Ishikawa (cell line): ENCODE data around the gene CSNK1D.

Experiments
- CEBPB ChIP-seq: IDR thresholded peaks from 2 replicates; pipeline ENCODE4 v1.6.1; 2012
- CREB1 ChIP-seq: IDR thresholded peaks from 2 replicates; pipeline ENCODE4 v1.6.1; 2012; ENCODE audit warnings: low read depth
- EGR1 ChIP-seq: IDR thresholded peaks from 2 replicates; pipeline ENCODE4 v1.6.1; 2012
- EP300 ChIP-seq: IDR thresholded peaks from 2 replicates; pipeline ENCODE4 v1.6.1; 2012; ENCODE audit warnings: borderline replicate concordance
- FOXM1 ChIP-seq: IDR thresholded peaks from 2 replicates; pipeline ENCODE4 v1.6.1; 2012; ENCODE audit warnings: low read depth, borderline replicate concordance
- NFIC ChIP-seq: IDR thresholded peaks from 2 replicates; pipeline ENCODE4 v1.6.1; 2012
- RAD21 ChIP-seq: IDR thresholded peaks from 2 replicates; pipeline ENCODE4 v1.6.1; 2012; ENCODE audit warnings: low read depth
- TAF1 ChIP-seq: IDR thresholded peaks from 2 replicates; pipeline ENCODE4 v1.6.1; 2012; ENCODE audit warnings: low read depth, mild to moderate bottlenecking
- TCF12 ChIP-seq: IDR thresholded peaks from 2 replicates; pipeline ENCODE4 v1.6.1; 2012; ENCODE audit warnings: low read depth
- TEAD4 ChIP-seq: IDR thresholded peaks from 2 replicates; pipeline ENCODE4 v1.6.1; 2012
- YY1 ChIP-seq: IDR thresholded peaks from 2 replicates; pipeline ENCODE4 v1.6.1; 2012; ENCODE audit warnings: low read depth
- ZBTB7A ChIP-seq: IDR thresholded peaks from 2 replicates; pipeline ENCODE4 v1.6.1; 2012; ENCODE audit warnings: low read depth
- TF ChIP-seq, protein P1 (sequence below): IDR thresholded peaks from 2 replicates; pipeline ENCODE4 v1.6.1; 2012
- TF ChIP-seq, protein P2 (sequence below): IDR thresholded peaks from 2 replicates; pipeline ENCODE4 v1.6.1; 2012; ENCODE audit warnings: low read depth, mild to moderate bottlenecking
- TF ChIP-seq, protein P3 (sequence below): IDR thresholded peaks from 2 replicates; pipeline ENCODE4 v1.6.1; 2012

CSNK1D gene

DNA sequence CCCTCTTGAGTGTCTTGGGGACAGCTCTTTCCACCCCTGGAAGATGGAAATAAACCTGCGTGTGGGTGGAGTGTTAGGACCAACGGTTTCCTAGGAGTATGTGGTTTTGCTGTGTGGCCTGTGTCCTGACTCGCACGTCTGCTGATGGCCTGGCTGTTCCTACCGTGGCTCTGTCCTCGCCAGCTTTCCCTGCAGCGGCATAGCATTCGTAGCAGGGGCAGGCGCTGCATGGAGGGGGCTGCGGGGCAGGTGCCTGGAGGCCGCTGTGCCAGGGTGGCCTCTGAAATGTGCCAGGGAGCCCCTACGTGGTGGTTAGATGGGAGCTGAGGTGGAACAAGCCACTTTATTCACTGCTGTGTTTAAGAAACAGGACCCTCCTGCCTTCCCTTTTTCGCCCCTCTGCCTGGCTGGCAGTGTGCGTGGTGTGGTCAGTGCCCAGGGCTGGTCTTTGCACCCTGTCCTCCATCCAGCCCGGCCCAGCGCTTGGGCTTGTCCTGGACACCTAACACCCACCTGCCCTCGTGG is 34.0 kb downstream of the CSNK1D start:
- TF ChIP-seq RAD21: no peak
- TF ChIP-seq TAF1: no peak
- TF ChIP-seq, protein P1, sequence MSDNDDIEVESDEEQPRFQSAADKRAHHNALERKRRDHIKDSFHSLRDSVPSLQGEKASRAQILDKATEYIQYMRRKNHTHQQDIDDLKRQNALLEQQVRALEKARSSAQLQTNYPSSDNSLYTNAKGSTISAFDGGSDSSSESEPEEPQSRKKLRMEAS: no peak
- TF ChIP-seq YY1: no peak
- TF ChIP-seq, protein P2, sequence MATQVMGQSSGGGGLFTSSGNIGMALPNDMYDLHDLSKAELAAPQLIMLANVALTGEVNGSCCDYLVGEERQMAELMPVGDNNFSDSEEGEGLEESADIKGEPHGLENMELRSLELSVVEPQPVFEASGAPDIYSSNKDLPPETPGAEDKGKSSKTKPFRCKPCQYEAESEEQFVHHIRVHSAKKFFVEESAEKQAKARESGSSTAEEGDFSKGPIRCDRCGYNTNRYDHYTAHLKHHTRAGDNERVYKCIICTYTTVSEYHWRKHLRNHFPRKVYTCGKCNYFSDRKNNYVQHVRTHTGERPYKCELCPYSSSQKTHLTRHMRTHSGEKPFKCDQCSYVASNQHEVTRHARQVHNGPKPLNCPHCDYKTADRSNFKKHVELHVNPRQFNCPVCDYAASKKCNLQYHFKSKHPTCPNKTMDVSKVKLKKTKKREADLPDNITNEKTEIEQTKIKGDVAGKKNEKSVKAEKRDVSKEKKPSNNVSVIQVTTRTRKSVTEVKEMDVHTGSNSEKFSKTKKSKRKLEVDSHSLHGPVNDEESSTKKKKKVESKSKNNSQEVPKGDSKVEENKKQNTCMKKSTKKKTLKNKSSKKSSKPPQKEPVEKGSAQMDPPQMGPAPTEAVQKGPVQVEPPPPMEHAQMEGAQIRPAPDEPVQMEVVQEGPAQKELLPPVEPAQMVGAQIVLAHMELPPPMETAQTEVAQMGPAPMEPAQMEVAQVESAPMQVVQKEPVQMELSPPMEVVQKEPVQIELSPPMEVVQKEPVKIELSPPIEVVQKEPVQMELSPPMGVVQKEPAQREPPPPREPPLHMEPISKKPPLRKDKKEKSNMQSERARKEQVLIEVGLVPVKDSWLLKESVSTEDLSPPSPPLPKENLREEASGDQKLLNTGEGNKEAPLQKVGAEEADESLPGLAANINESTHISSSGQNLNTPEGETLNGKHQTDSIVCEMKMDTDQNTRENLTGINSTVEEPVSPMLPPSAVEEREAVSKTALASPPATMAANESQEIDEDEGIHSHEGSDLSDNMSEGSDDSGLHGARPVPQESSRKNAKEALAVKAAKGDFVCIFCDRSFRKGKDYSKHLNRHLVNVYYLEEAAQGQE: no peak
- no peak for TF ChIP-seq ZBTB7A
- no peak for TF ChIP-seq FOXM1
- no peak for TF ChIP-seq TEAD4

DNA sequence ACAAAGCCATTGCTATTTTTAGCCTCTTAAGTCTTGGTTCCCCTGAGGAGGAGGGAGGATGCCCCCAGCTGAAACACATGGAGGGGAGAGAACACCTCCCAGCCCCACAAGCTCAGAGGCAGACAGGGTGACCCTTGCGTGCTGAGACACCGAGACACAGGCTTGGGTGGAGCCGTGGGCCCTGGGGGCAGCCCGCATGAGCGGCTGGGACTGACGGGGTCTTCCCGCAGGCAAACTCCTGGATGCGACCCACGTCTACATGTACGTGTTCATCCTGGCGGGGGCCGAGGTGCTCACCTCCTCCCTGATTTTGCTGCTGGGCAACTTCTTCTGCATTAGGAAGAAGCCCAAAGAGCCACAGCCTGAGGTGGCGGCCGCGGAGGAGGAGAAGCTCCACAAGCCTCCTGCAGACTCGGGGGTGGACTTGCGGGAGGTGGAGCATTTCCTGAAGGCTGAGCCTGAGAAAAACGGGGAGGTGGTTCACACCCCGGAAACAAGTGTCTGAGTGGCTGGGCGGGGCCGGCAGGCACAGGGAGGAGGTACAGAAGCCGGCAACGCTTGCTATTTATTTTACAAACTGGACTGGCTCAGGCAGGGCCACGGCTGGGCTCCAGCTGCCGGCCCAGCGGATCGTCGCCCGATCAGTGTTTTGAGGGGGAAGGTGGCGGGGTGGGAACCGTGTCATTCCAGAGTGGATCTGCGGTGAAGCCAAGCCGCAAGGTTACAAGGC is 34.9 kb downstream of the CSNK1D start:
- TF ChIP-seq, protein P3, sequence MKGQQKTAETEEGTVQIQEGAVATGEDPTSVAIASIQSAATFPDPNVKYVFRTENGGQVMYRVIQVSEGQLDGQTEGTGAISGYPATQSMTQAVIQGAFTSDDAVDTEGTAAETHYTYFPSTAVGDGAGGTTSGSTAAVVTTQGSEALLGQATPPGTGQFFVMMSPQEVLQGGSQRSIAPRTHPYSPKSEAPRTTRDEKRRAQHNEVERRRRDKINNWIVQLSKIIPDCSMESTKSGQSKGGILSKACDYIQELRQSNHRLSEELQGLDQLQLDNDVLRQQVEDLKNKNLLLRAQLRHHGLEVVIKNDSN: no peak
- peak; percentile 54; the same call in 1 of the 2 replicates for TF ChIP-seq EGR1

DNA sequence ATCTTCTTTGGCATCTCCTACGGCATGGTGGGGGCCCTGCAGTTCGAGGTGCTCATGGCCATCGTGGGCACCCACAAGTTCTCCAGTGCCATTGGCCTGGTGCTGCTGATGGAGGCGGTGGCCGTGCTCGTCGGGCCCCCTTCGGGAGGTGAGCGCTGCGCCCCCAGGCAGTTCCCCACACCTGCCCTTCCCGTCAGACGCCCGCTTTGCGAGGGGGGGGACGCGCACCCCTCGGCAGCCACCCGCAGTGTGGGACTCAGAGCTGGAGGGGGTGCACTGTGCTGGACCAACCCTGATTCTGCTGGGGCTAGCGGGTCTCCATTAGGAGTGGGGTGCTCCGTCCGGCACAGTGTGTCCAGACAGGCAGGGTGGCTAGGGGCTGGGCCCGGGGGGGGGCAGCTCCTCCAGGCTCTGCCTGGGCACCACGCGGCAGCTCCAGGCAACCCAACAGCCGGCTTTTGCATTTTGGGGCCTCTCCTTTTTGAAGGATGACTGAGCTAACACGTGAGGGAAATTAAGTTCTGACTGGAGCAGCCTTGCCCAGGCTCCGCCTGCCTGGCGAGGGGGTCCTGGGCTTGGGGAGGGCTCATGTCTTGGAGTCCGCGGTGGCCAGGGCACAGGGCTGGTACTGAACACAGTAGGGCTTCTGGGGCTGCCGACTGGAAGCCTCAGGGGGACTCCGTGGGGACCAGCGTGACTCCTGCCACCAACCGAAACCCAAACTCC is 35.6 kb downstream of the CSNK1D start:
- TF ChIP-seq FOXM1: no peak
- TF ChIP-seq, protein P3: no peak
- 0 out of 2 replicates have a peak, but pooled peaks have one; percentile 29 for TF ChIP-seq ZBTB7A

DNA sequence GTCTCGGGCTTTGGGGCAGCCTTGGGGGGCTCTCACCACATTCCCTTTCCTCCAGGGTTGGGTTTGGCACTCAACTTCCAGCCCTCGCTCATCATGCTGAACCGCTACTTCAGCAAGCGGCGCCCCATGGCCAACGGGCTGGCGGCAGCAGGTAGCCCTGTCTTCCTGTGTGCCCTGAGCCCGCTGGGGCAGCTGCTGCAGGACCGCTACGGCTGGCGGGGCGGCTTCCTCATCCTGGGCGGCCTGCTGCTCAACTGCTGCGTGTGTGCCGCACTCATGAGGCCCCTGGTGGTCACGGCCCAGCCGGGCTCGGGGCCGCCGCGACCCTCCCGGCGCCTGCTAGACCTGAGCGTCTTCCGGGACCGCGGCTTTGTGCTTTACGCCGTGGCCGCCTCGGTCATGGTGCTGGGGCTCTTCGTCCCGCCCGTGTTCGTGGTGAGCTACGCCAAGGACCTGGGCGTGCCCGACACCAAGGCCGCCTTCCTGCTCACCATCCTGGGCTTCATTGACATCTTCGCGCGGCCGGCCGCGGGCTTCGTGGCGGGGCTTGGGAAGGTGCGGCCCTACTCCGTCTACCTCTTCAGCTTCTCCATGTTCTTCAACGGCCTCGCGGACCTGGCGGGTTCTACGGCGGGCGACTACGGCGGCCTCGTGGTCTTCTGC is 36.3 kb downstream of the CSNK1D start:
- TF ChIP-seq YY1 (no peak), CREB1 (no peak), RAD21 (no peak), TEAD4 (no peak), EP300 (no peak), CEBPB (no peak)
- TF ChIP-seq, protein P1: no peak

DNA sequence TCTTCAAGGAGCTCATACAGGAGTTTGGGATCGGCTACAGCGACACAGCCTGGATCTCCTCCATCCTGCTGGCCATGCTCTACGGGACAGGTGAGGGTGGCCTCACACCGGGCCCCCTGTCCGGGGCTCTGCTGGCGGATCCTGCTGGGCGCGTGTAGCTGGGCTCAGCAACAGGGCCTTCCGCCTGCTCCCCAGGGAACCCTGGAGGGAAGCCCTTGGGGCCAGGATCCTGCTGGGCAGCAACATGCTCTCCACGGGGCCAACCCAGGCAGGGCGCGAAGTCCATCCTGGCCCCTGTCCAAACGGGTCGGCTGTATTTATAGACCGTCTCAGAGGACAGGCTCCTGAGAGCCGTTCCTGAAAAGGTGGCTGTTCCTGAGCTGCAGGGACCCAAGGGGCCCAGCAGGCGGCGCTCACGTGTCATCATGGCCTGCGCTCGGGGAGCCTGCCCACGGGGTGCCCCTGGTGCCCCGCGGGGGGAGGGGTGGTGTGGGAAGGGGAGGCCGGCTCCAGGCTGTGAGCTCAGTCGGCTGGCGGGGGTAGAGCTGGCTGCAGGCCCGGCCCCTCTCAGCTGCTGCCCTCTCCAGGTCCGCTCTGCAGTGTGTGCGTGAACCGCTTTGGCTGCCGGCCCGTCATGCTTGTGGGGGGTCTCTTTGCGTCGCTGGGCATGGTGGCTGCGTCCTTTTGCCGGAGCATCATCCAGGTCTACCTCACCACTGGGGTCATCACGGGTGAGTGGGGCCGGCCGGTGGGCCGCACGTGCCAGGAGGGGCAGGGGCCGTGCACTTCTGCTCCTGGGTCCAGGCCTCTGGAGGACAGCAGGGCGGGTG is 37.1 kb downstream of the CSNK1D start:
- TF ChIP-seq NFIC: peak; percentile 99
- peak; percentile 85 for TF ChIP-seq RAD21
- TF ChIP-seq, protein P1: peak; percentile 99
- TF ChIP-seq, protein P2: no peak
- TF ChIP-seq YY1: peak; percentile 35; the same call in 1 of the 2 replicates
- peak; percentile 79; the same call in 1 of the 2 replicates for TF ChIP-seq EP300
- peak; percentile 21; the same call in 1 of the 2 replicates for TF ChIP-seq CEBPB
- peak; percentile 82 for TF ChIP-seq FOXM1
- no peak; the same call in 1 of the 2 replicates for TF ChIP-seq EGR1
- TF ChIP-seq TCF12: peak; percentile 97
- TF ChIP-seq ZBTB7A: peak; percentile 87; the same call in 1 of the 2 replicates
- TF ChIP-seq, protein P3: no peak; the same call in none of the 2 replicates
- TF ChIP-seq TAF1: no peak
- TF ChIP-seq TEAD4: peak; percentile 85
- peak; percentile 41; the same call in 1 of the 2 replicates for TF ChIP-seq CREB1
